ENCODE results near the gene PCCA.

Gene PCCA

GRCh38 chr13:100483139-100483538 is 394.2 kb downstream of the PCCA start:
- ChIA-PET CTCF (no interaction called here), POLR2A (no interaction called here)
- TF ChIP-seq SP1 (IDR thresholded peaks at IDR 0.05): no peak
- TF ChIP-seq NFRKB (IDR thresholded peaks at IDR 0.05): no peak
- no peak for DNase-seq (ENCODE audit: extremely low spot score)

GRCh38 chr13:100483841-100484381 is 395.0 kb downstream of the PCCA start:
- CTCF ChIA-PET: interaction anchor here (0.6 kb wide), 2 partner anchors 61 to 825 kb away, joined by 3 to 6 read pairs; no protein-coding TSS in a partner anchor
- POLR2A ChIA-PET: no interaction called here
- TF ChIP-seq FOXA1 (IDR thresholded peaks at IDR 0.05): no peak
- TF ChIP-seq NFRKB (IDR thresholded peaks at IDR 0.05): no peak
- TF ChIP-seq SUZ12 (IDR thresholded peaks at IDR 0.05): no peak
- no peak for TF ChIP-seq TARDBP (IDR thresholded peaks at IDR 0.05)
- TF ChIP-seq ZNF384 (IDR thresholded peaks at IDR 0.05): no peak
- no peak for DNase-seq (ENCODE audit: extremely low spot score)

DNA sequence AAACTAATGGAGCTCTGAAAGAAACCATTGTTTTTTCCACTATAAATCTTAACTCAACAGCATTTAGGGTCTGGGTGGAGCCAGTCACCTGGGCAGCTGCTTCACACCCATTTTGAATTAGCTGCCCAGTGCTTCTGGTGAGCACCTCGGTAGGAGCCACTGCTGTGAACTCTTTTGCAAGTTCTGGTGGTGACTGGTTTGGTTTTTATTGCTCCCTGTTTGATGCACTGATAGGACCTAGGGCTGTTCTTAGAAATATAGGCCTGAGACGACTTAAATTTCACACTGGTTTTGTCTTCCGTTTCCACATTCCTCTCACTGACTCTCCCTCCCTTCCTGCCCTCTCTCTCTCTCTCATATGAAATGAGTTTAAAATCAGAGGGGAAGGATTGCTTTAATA is 395.8 kb downstream of the PCCA start:
- no peak for DNase-seq (ENCODE audit: extremely low spot score)
- ChIA-PET POLR2A (no interaction called here), CTCF (interaction anchor here (0.6 kb wide), 1 partner anchor 62 kb away, joined by 6 read pairs; no protein-coding TSS in a partner anchor)
- TF ChIP-seq SP1 (IDR thresholded peaks at IDR 0.05) (no peak), ARNT (IDR thresholded peaks at IDR 0.05) (no peak), L3MBTL2 (conservative IDR thresholded peaks at IDR 0.05) (no peak)

DNA sequence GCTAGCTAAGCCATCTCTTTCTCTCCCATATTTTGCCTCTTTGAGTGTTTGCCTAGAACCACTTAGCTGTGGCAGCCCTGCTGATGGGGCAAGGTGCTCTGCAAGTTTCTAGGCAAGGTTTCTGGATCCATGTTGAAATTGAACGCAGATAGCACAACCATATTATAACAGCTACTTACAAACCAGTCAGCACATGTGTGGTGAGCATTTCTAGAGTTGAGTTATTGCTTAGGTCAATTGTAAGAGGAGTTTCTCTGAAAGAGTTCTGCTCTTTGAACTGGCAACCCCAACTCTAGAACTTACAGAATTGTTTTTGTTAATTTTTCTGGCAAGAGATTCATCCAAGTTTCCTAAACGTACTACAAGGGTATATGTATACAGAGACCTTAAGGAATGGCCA is 396.4 kb downstream of the PCCA start:
- CTCF ChIA-PET: no interaction called here
- POLR2A ChIA-PET: no interaction called here
- no peak for DNase-seq (ENCODE audit: extremely low spot score)
- TF ChIP-seq ELF4 (IDR thresholded peaks at IDR 0.05) (no peak), ARNT (IDR thresholded peaks at IDR 0.05) (no peak), BHLHE40 (IDR thresholded peaks at IDR 0.05; ENCODE audit: borderline replicate concordance) (no peak), FOXK2 (IDR thresholded peaks at IDR 0.05) (no peak)

DNA sequence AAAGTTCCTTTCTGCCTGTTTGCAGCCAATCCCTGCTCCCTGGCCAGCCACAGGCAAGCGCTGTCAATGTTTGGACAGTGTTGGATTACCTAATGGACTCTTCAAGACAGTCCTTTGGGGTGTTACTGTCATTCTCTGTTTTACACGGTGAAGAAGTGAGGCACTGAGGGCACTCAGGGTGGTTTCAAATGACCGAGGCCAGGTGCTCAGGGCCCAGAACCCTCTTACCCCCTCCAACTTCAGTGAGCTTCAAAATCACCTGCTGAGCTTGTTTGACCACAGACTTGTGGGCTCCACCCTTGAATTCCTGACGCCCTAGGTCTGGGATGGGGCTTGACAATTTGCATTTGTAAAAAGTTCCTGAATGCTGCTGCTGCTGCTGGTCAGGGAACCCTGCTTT is 401.8 kb downstream of the PCCA start:
- TF ChIP-seq L3MBTL2 (conservative IDR thresholded peaks at IDR 0.05) (no peak), ELF4 (IDR thresholded peaks at IDR 0.05) (no peak), FOXA1 (IDR thresholded peaks at IDR 0.05) (no peak), PKNOX1 (IDR thresholded peaks at IDR 0.05) (no peak), CTBP1 (IDR thresholded peaks at IDR 0.05; ENCODE audit: borderline replicate concordance) (no peak), BHLHE40 (IDR thresholded peaks at IDR 0.05; ENCODE audit: borderline replicate concordance) (no peak), SP1 (IDR thresholded peaks at IDR 0.05) (no peak), ARNT (IDR thresholded peaks at IDR 0.05) (no peak), ZNF384 (IDR thresholded peaks at IDR 0.05) (no peak), FOXM1 (IDR thresholded peaks at IDR 0.05; ENCODE audit: borderline replicate concordance) (no peak), HDGF (IDR thresholded peaks at IDR 0.05; ENCODE audit: borderline replicate concordance) (no peak), SUZ12 (IDR thresholded peaks at IDR 0.05) (no peak), NFRKB (IDR thresholded peaks at IDR 0.05) (no peak), LEF1 (IDR thresholded peaks at IDR 0.05; ENCODE audit: borderline replicate concordance) (no peak)
- CTCF ChIA-PET: interaction anchor here (0.5 to 0.7 kb wide), 3 partner anchors 255 to 462 kb away, joined by 3 to 5 read pairs (median 4); no protein-coding TSS in a partner anchor
- POLR2A ChIA-PET: no interaction called here
- DNase-seq (ENCODE audit: extremely low spot score): no peak

DNA sequence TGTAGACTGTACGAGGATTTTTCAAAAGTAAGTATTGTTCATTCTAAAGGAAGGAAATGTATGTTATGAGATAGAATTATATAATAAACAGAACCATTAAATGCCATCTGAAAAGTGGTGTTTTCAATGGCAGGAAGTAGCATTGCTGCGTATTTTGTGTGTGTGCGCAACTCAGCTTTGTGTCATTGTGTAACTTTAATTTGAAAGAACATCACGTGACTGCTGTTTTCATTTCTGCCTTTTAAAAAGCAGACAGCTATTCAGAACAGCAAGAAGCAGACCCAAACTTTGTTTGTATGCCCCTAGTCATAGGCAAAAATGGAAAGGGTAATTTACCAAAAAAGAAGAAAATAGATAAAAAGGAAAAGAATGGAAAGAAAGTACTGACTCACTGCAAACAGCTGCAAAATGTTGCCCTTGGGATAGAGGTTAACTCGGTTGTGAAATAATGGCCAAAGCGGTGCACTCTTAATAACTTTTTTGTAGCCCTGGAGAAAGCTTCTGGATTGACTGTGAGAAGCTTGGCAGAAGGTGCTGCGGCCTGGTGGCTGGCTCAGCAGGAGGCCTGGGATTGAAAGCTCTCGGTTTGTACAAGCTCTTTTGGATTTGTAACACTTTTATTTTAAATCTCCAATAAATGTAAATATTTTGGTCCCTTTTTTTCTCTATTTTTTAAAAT is 402.4 kb downstream of the PCCA start:
- POLR2A ChIA-PET: no interaction called here
- no peak for TF ChIP-seq L3MBTL2 (conservative IDR thresholded peaks at IDR 0.05)
- TF ChIP-seq LEF1 (IDR thresholded peaks at IDR 0.05; ENCODE audit: borderline replicate concordance): no peak
- TF ChIP-seq ARNT (IDR thresholded peaks at IDR 0.05): no peak
- CTCF ChIA-PET: interaction anchor here (0.7 kb wide), 1 partner anchor 304 kb away, joined by 4 read pairs; no protein-coding TSS in a partner anchor
- no peak for DNase-seq (ENCODE audit: extremely low spot score)

DNA sequence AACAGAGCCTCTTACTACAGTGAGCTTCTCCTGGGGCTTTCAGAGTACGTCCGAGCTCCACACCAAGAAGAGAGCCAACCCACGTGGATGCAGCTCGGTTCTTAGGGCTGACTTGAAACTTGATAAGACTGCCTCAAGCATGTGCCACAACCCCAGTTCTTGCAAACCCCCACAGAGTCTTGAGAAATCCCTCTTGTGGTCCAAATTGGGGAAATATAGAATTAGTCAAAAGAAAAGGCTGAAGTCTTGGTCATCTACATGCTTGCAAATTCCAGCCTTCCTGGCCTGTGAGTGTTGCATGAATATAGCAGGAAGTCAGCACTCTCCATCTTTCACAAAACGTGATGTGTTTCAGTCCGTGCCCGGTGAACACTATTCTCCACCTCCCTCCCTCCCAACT is 404.5 kb downstream of the PCCA start:
- ChIA-PET POLR2A (no interaction called here), CTCF (no interaction called here)
- no peak for DNase-seq (ENCODE audit: extremely low spot score)
- TF ChIP-seq NFRKB (IDR thresholded peaks at IDR 0.05): no peak
- TF ChIP-seq TARDBP (IDR thresholded peaks at IDR 0.05): no peak
- no peak for TF ChIP-seq HDGF (IDR thresholded peaks at IDR 0.05; ENCODE audit: borderline replicate concordance)

- ChIA-PET POLR2A (no interaction called here), CTCF (no interaction called here)
- DNase-seq (ENCODE audit: extremely low spot score): no peak
- no peak for TF ChIP-seq SUZ12 (IDR thresholded peaks at IDR 0.05)
Measured at GRCh38 chr13:100495455-100495854, 406.6 kb downstream of the PCCA start.

GRCh38 chr13:100497389-100497788 is 408.5 kb downstream of the PCCA start:
- TF ChIP-seq SP1 (IDR thresholded peaks at IDR 0.05): no peak
- no peak for TF ChIP-seq ARNT (IDR thresholded peaks at IDR 0.05)
- TF ChIP-seq ZNF384 (IDR thresholded peaks at IDR 0.05): no peak
- TF ChIP-seq LEF1 (IDR thresholded peaks at IDR 0.05; ENCODE audit: borderline replicate concordance): no peak
- no peak for TF ChIP-seq CTBP1 (IDR thresholded peaks at IDR 0.05; ENCODE audit: borderline replicate concordance)
- no peak for TF ChIP-seq HDGF (IDR thresholded peaks at IDR 0.05; ENCODE audit: borderline replicate concordance)
- no peak for TF ChIP-seq ELF4 (IDR thresholded peaks at IDR 0.05)
- TF ChIP-seq TARDBP (IDR thresholded peaks at IDR 0.05): no peak
- TF ChIP-seq FOXK2 (IDR thresholded peaks at IDR 0.05): no peak
- TF ChIP-seq PKNOX1 (IDR thresholded peaks at IDR 0.05): no peak
- no peak for TF ChIP-seq SUZ12 (IDR thresholded peaks at IDR 0.05)
- no peak for TF ChIP-seq NFRKB (IDR thresholded peaks at IDR 0.05)
- TF ChIP-seq L3MBTL2 (conservative IDR thresholded peaks at IDR 0.05): no peak
- CTCF ChIA-PET: no interaction called here
- POLR2A ChIA-PET: no interaction called here
- DNase-seq (ENCODE audit: extremely low spot score): no peak
